ENCODE measurements around the gene TTC21B. TPM values are rescaled to one million over a fixed set of nuclear protein-coding genes. Genes with fewer than 3 reads are reported as not detected.
A peak's percentile ranks its signal among the peaks of the same experiment; 100 is the strongest.

The TTC21B gene
- total RNA-seq, 2 experiments from 2014 or later: 16.5 to 17.1 TPM

DNA sequence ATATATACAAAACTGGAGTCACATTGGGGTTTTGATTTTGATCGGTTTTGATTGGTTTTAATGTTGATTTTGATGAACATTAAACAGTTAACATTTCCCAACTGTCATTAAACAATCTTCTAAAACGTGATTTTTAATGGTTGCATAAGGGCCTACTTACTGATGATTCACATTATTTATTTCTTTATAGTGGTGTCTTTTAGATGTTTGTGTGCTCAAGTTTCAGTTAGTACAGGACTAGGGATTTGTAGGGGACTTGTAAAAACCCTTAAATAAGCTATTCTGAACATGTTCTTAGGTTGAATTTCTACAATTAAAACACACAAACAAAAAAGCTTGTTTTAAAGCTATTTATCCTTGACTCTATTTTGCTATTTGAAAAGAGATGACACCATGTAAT lies 61.6 kb downstream of the TTC21B start:
- no peaks in the 10 kb centered on the region for H3K27me3 Mint-ChIP-seq
- no peaks in the 10 kb centered on the region for H3K4me1 Mint-ChIP-seq
- H3K36me3 Mint-ChIP-seq (ENCODE audit: low read depth): peaks cover 26% of the 10 kb centered on the region
- POLR2A ChIA-PET: no interaction called here
- H3K9me3 Mint-ChIP-seq: no peaks in the 10 kb centered on the region
- no peak overlapping the region for H3K4me3 Mint-ChIP-seq
- CTCF ChIA-PET: no interaction called here
- no peak for DNase-seq
- H3K27ac Mint-ChIP-seq: no peak overlapping the region

DNA sequence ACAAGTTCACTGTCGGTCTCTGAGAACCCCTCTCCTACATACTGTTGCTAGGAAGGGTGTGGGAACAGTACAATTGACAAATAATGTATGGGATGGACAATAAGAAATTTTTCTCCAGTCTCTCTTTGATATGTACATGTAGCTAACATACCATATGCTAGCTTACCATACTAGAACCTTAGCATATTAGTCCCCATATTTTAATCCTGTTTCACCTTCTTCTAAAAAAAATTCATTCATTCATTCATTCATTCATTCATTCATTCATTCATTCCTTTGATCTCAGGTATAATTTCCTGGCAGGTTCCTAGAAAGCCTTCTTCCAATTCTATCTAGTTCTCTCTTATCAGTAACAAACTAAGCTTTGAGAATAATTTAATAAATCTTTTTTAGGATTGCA lies 62.2 kb downstream of the TTC21B start:
- H3K27me3 Mint-ChIP-seq: no peaks in the 10 kb centered on the region
- POLR2A ChIA-PET: no interaction called here
- CTCF ChIA-PET: no interaction called here
- DNase-seq: no peak
- no peak overlapping the region for H3K4me3 Mint-ChIP-seq
- H3K36me3 Mint-ChIP-seq (ENCODE audit: low read depth): peaks cover 25% of the 10 kb centered on the region
- peaks cover 5% of the 10 kb centered on the region for H3K4me1 Mint-ChIP-seq
- no peak overlapping the region for H3K27ac Mint-ChIP-seq
- no peaks in the 10 kb centered on the region for H3K9me3 Mint-ChIP-seq

DNA sequence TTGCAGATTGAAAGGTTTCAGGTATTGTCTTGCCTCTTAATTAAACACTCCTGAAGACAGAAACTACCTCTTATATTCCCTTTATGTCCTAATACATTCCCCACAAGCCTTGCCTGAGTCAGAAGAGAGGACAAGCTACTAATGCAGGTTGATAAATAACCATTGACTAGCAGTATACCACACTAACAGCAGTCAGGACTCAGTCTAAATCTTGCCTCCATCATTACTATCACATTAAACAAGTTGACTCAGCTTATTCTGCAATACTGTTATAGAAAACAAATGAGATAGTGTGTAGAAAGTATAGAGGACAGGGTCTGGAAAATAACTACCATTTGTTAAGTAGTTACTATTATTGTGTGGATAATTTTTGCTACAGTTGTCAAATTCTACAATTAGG lies 63.8 kb downstream of the TTC21B start:
- no peak for DNase-seq
- Mint-ChIP-seq H3K27me3 (no peaks in the 10 kb centered on the region), H3K4me3 (no peak overlapping the region), H3K27ac (no peak overlapping the region), H3K36me3 (ENCODE audit: low read depth) (peaks cover 31% of the 10 kb centered on the region), H3K9me3 (no peaks in the 10 kb centered on the region), H3K4me1 (peaks cover 5% of the 10 kb centered on the region)
- CTCF ChIA-PET: interaction anchor here (2.6 kb wide), 1 partner anchor 16 kb away, joined by 13 read pairs; no protein-coding TSS in a partner anchor
- POLR2A ChIA-PET: no interaction called here

DNA sequence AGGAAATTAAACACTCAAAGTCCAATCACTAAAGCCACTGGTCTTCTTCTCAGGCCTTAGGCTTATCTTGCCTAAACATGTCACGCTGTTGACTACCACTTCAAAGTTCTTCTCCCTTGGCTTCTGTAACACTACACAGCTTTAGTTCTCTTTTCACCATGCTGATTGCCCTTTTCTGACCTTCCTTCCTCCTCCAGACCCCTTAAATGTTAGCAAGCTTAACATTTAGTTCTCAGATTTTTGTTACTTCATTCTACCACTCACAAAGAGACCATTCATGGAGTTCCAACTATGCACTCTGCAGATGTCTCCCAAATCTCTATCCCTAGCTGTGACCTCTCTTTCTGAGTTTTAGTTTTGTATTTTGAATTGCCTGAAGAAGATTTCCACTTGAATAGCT lies 64.4 kb downstream of the TTC21B start:
- H3K27ac Mint-ChIP-seq: no peak overlapping the region
- H3K4me3 Mint-ChIP-seq: no peak overlapping the region
- H3K36me3 Mint-ChIP-seq (ENCODE audit: low read depth): peaks cover 36% of the 10 kb centered on the region
- no peaks in the 10 kb centered on the region for H3K9me3 Mint-ChIP-seq
- CTCF ChIA-PET: interaction anchor here (2.6 kb wide), 1 partner anchor 15 kb away, joined by 13 read pairs; no protein-coding TSS in a partner anchor
- peaks cover 5% of the 10 kb centered on the region for H3K4me1 Mint-ChIP-seq
- no peaks in the 10 kb centered on the region for H3K27me3 Mint-ChIP-seq
- POLR2A ChIA-PET: no interaction called here
- DNase-seq: no peak

DNA sequence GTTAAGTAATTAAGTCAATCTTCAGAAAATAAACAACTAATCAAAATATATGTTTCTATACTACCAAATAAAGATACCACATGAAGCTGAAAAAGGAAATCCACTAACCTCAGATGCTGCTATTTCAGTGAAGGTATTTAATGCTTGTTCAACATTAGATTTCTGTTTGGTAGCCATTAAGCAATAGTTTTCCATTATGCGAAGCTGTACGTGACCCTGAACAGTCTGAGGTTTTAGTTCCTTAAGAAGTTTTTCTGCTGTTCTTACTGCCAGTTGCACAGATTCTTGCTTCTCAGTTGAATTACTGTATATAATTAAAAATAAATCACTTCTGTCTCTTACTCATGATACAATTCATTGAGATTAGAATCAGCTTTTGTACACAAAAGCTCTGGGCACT lies 65.4 kb downstream of the TTC21B start:
- DNase-seq: no peak
- Mint-ChIP-seq H3K9me3 (no peaks in the 10 kb centered on the region), H3K4me3 (no peak overlapping the region), H3K36me3 (ENCODE audit: low read depth) (peaks cover 37% of the 10 kb centered on the region), H3K4me1 (peaks cover 5% of the 10 kb centered on the region), H3K27ac (no peak overlapping the region), H3K27me3 (no peaks in the 10 kb centered on the region)
- CTCF ChIA-PET: interaction anchor here (2.6 kb wide), 1 partner anchor 14 kb away, joined by 13 read pairs; no protein-coding TSS in a partner anchor
- POLR2A ChIA-PET: no interaction called here

DNA sequence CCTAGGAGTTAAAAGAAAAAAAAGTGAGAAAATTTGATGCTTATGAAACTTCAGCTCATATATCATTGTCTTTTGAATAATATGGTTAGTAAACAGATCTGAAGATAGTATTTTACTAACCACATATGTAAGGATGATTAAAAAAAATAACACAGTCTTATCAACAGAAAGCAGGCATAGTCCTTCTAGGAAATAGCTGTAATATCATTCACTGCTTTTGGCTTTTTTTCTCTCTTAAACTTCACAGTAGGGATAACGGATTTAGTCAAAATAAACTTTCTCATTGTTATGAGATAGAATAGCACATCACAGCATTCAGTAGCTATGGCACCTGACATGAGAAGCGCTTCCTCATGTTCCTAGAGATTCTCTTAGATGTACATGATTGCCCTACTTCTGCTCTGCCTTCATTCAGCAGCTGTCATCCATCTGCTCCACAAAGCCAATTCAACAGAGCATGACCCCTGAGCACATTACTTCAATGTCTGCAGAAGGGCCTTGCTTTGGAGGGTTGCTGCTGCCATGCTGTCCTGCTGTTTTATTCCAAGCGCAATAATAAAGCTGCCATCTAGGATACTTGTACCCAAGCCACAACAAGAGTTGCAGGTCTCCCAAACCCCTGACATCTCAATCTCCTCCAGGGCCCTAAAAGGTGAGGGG lies 67.0 kb downstream of the TTC21B start:
- H3K27me3 Mint-ChIP-seq: no peaks in the 10 kb centered on the region
- ChIA-PET POLR2A (no interaction called here), CTCF (no interaction called here)
- H3K36me3 Mint-ChIP-seq (ENCODE audit: low read depth): peaks cover 40% of the 10 kb centered on the region
- no peak overlapping the region for H3K4me3 Mint-ChIP-seq
- H3K4me1 Mint-ChIP-seq: peaks cover 5% of the 10 kb centered on the region
- no peaks in the 10 kb centered on the region for H3K9me3 Mint-ChIP-seq
- H3K27ac Mint-ChIP-seq: no peak overlapping the region
- DNase-seq: no peak

DNA sequence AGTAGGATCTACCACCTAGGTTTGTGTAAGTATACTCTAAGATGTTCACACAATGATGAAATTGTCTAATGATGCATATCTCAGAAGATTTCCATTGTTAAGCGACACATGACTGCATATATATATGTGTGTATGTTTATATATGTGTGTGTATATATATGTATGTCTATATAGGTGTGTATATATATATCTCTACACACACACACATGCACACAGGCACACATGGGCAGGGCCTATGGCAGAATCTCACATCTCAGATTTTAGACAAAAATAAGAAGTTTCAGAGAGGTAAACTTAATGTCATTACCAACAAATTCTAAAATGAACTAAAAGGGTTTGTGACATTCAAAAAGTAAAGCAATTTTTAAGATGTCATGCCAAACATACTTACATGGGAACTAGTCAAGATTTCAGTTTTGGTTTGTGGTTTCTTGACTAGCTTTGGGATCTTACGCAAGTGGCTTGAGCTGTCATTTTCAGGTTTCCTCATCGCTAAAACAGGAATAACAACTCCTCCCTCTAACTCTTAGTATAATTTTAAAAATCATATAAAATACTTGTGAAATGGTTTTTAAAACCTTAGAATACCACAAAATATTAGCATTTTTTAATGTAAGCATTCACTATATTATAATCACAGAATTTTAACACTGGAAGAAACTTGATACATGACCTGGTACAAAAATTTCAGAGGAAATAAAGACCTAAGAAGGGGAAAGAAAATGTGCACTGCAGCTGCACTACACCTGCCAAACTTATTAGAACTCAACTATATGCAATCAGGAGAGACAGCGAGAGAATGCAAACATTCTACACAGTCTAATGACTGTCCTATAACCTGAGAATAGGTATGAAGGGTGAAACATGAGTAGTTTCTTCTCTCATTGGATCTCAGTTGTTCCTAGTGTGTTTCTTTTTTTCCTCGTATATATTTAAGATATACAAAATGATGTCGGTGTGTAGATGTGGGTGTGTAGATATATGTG lies 75.7 kb downstream of the TTC21B start:
- H3K9me3 Mint-ChIP-seq: no peaks in the 10 kb centered on the region
- no peaks in the 10 kb centered on the region for H3K27me3 Mint-ChIP-seq
- no peak for DNase-seq
- no peak overlapping the region for H3K4me3 Mint-ChIP-seq
- CTCF ChIA-PET: no interaction called here
- peak overlapping the region; percentile 26 for H3K27ac Mint-ChIP-seq
- POLR2A ChIA-PET: no interaction called here
- peaks cover 25% of the 10 kb centered on the region for H3K4me1 Mint-ChIP-seq
- peaks cover 15% of the 10 kb centered on the region for H3K36me3 Mint-ChIP-seq (ENCODE audit: low read depth)

DNA sequence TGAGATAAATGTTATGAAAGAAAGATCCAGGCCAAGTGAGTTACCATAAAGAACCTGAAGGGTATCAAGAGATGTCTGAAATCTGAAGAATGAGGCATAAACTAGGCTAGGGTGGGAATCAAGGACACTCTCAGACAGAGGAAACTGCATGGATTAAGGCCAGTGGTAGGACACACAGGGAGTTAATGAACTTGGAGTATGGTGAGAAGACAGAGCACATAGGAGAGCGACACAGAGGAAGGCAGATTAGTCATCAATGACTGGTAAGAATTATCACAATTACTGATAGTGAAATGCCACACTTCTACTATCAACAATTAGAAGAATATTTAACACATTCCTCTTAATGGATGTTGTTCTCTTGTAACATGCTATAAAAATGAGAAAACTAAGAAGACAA lies 76.9 kb downstream of the TTC21B start:
- ChIA-PET CTCF (no interaction called here), POLR2A (no interaction called here)
- no peak for DNase-seq
- Mint-ChIP-seq H3K4me1 (peaks cover 25% of the 10 kb centered on the region), H3K36me3 (ENCODE audit: low read depth) (peaks cover 10% of the 10 kb centered on the region), H3K9me3 (no peaks in the 10 kb centered on the region), H3K27me3 (no peaks in the 10 kb centered on the region), H3K4me3 (no peak overlapping the region), H3K27ac (peak overlapping the region; percentile 11)

DNA sequence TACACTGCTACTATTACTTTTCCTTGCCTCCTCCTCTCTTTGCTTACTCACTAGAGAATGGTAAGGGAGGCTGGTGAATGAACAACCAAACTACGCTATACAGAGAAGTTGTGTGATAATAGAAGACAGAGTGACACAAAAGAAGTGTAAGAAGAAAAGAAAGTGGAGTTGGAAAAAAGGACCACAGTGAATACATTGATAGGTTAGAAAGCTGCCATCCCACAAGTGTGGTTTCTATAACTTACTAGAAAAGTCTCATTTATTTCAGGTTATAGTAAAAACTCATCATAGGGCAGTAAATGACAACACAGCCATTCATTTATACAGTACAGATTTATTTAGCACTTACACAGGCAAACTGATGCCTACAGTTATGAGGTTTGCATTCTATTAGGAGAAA lies 77.3 kb downstream of the TTC21B start:
- Mint-ChIP-seq H3K4me1 (peaks cover 25% of the 10 kb centered on the region), H3K36me3 (ENCODE audit: low read depth) (peaks cover 8% of the 10 kb centered on the region), H3K27ac (peak overlapping the region; percentile 2), H3K9me3 (no peaks in the 10 kb centered on the region), H3K27me3 (no peaks in the 10 kb centered on the region), H3K4me3 (no peak overlapping the region)
- CTCF ChIA-PET: no interaction called here
- no peak for DNase-seq
- POLR2A ChIA-PET: no interaction called here

DNA sequence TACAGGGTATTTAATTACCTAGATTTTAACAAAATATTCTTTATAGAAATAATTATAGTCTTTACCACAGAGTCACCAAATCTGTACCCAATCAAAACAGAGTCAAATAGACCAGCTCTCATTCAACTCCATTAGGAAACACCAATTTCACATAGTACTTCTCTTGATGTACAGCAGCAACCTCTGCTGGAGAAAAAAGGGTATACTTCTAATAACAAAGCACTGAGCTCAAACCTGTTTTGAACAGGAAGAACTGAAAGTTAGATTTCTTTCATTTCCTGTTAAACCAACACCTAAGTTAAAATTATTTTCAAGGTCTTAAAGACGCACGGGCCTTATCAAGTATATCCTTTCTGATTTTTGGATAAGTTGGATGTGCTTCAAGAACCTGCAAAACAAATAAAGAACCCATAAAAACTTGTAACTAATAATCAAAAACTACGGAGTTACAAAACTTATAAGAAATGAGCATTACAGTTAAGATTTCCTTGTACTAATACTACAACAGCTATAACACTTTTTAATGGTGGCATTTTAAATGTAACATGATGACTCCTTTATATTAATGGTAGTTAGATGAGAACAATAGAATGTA lies 79.0 kb downstream of the TTC21B start:
- CTCF ChIA-PET: interaction anchor here (0.6 to 3.0 kb wide), 41 partner anchors 8 to 882 kb away, joined by 3 to 35 read pairs (median 4); partner anchors contain the start of genes GALNT3, SCN1A, SCN2A and TTC21B
- POLR2A ChIA-PET: interaction anchor here (0.7 to 1.5 kb wide), 3 partner anchors 79 to 83 kb away, joined by 3 to 8 read pairs (median 4); partner anchors contain the start of gene TTC21B
- Mint-ChIP-seq H3K36me3 (ENCODE audit: low read depth) (no peaks in the 10 kb centered on the region), H3K4me1 (peaks cover 25% of the 10 kb centered on the region), H3K4me3 (no peak overlapping the region), H3K27me3 (no peaks in the 10 kb centered on the region), H3K9me3 (no peaks in the 10 kb centered on the region), H3K27ac (no peak overlapping the region)
- DNase-seq: no peak

DNA sequence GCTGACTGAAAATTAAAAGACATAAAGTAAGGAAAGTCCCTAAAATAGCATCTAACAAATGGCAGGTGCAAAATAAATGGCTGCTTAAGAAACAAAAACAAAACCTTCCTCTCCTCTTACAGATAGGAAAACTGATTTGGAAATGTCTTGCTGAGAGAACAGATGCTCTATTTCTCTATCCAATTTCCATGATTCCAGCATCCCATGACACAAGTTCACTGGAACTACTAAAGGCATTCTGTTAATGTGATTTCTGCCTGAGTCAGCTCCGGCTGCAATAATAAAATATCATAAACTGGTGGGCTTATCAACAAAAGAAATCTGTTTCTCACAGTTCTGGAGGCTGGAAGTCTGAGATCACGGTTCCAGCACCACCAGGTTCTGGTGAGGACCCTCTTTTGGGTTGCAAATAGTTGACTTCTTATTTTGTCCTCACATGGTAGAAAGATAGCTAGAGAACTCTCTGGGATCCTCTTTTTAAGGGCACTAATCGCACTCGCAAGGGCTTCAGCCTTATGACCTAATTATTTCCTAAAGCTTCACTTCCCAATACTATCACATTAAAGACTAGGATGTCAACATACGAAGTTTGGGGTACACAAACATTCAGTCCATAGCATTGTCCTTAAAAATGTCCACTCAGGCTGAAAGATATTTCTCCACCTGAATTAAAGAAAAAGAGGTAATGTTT lies 81.3 kb downstream of the TTC21B start:
- H3K4me1 Mint-ChIP-seq: peaks cover 16% of the 10 kb centered on the region
- ChIA-PET POLR2A (no interaction called here), CTCF (interaction anchor here (3.0 kb wide), 1 partner anchor 78 kb away, joined by 24 read pairs; the partner anchor contains the start of gene GALNT3)
- no peak for DNase-seq
- H3K27ac Mint-ChIP-seq: no peak overlapping the region
- no peaks in the 10 kb centered on the region for H3K36me3 Mint-ChIP-seq (ENCODE audit: low read depth)
- H3K4me3 Mint-ChIP-seq: no peak overlapping the region
- H3K9me3 Mint-ChIP-seq: no peaks in the 10 kb centered on the region
- H3K27me3 Mint-ChIP-seq: no peaks in the 10 kb centered on the region

DNA sequence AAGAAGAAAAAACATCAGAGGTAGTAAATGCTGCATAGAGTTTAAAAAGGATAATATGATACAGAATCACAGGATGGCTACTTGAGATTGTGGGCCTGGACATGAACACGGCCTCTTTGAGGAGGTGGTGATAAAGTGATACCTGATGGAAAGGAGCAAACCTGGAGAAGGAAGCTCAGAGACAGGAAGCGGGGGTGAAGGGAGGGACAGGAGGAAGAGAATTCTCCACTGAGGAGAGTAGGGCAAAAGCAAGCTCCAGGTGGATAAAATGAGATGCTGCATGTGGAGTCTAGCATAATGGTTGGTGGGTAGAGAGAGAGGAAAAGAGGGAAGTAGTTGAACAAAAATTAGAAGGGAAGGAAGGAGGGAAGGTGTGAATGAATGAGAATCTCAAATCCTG lies 82.6 kb downstream of the TTC21B start:
- DNase-seq: no peak
- H3K4me1 Mint-ChIP-seq: peaks cover 5% of the 10 kb centered on the region
- POLR2A ChIA-PET: interaction anchor here (1.6 kb wide), 1 partner anchor 76 kb away, joined by 4 read pairs; the partner anchor contains the start of gene GALNT3

More for the DNA sequence above, 82.6 kb downstream of the TTC21B start:
- Mint-ChIP-seq H3K27ac (no peak overlapping the region), H3K4me3 (no peak overlapping the region), H3K36me3 (ENCODE audit: low read depth) (no peaks in the 10 kb centered on the region), H3K27me3 (no peaks in the 10 kb centered on the region), H3K9me3 (no peaks in the 10 kb centered on the region)
- CTCF ChIA-PET: no interaction called here
